Measurements from ENCODE around the gene IRF1. TPM values are rescaled to one million over a fixed set of nuclear protein-coding genes. Genes with fewer than 3 reads are reported as not detected.

The IRF1 gene
- total and polyA plus RNA-seq, 4 donors, result 32.9 to 141 (median 68.5) TPM

DNA sequence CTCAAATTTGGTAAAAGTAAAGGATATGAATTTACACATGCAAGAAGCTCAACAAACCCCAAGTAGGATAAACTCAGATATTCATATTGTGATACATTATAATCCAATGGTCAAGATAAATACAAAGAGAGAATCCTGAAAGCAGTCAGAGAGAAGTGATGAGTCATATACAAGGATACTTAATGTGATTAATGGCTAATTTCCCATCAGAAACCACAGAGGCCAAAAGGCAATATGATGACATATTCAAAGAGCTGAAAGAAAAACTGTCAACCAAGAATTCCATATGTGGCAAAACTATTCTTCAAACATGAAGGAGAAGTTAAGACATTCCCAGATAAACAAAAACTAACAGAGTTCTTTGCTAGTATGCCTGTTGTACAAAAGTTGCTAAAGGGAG is 19.5 kb upstream of the IRF1 start:
- no peak overlapping the region for H3K27ac ChIP-seq (ENCODE audit: low read depth in 1 of 2, low read length in 1 of 2)
- H3K9ac ChIP-seq (ENCODE audit: insufficient read depth in 1 of 2, low read length in 2 of 2), result no peak overlapping the region
- H3K36me3 ChIP-seq (ENCODE audit: control insufficient read depth in 4 of 4, insufficient read depth in 4 of 4, low read length in 4 of 4), result no peaks in the 10 kb centered on the region
- no peak for ATAC-seq (ENCODE audit: insufficient read depth, low FRiP score)
- peaks cover 0 to 12% (median 4%) of the 10 kb centered on the region in 5 donors for H3K4me1 ChIP-seq (ENCODE audit: control insufficient read depth in 5 of 5, insufficient read depth in 5 of 5, low read length in 5 of 5)
- no peaks in the 10 kb centered on the region for H3K27me3 ChIP-seq (ENCODE audit: control insufficient read depth in 3 of 3, insufficient read depth in 3 of 3, low read length in 2 of 3)
- no peak for DNase-seq
- H3K4me3 ChIP-seq, result no peak overlapping the region
- TF ChIP-seq, protein P1, sequence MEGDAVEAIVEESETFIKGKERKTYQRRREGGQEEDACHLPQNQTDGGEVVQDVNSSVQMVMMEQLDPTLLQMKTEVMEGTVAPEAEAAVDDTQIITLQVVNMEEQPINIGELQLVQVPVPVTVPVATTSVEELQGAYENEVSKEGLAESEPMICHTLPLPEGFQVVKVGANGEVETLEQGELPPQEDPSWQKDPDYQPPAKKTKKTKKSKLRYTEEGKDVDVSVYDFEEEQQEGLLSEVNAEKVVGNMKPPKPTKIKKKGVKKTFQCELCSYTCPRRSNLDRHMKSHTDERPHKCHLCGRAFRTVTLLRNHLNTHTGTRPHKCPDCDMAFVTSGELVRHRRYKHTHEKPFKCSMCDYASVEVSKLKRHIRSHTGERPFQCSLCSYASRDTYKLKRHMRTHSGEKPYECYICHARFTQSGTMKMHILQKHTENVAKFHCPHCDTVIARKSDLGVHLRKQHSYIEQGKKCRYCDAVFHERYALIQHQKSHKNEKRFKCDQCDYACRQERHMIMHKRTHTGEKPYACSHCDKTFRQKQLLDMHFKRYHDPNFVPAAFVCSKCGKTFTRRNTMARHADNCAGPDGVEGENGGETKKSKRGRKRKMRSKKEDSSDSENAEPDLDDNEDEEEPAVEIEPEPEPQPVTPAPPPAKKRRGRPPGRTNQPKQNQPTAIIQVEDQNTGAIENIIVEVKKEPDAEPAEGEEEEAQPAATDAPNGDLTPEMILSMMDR (IDR thresholded peaks at IDR 0.05; ENCODE audit: control extremely low read depth, extremely low read depth), result no peak
- H3K9me3 ChIP-seq (ENCODE audit: control insufficient read depth in 4 of 4, insufficient read depth in 3 of 4, low read length in 3 of 4), result no peaks in the 10 kb centered on the region

DNA sequence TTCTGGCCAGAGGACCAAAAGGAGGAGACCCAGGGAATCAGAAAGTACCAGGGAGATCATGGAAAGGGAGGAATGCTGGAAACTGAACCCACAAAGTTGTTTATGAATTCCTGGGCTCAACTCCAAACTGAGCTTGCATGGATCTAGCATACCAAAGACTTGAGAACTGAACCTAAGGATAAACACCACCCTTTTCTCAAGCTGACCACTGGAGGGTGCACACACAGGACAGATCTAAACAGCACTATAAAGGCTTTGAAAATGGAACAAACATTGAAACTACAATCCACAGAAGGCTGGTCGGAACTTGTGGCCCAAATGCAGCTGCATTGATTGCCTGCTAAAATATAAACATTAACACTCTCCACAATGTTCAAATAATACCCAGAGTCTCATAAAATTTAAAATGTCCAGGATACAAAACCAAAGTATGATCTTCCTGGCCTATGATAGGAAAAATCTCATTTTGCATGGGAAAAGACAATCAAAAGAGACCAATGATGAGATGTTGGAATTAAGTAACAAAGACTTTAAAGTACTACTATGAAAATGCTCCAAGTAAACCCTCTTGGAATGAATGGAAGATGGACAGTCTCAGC is 15.6 kb upstream of the IRF1 start:
- no peaks in the 10 kb centered on the region for H3K27me3 ChIP-seq (ENCODE audit: control insufficient read depth in 3 of 3, insufficient read depth in 3 of 3, low read length in 2 of 3)
- peak; percentile 80 to 94 (median 94) for DNase-seq
- H3K27ac ChIP-seq (ENCODE audit: low read depth in 1 of 2, low read length in 1 of 2), result peak overlapping the region in 1 of 2 donors; percentile 51
- H3K36me3 ChIP-seq (ENCODE audit: control insufficient read depth in 4 of 4, insufficient read depth in 4 of 4, low read length in 4 of 4), result no peaks in the 10 kb centered on the region
- no peak for ATAC-seq (ENCODE audit: insufficient read depth, low FRiP score)
- H3K9me3 ChIP-seq (ENCODE audit: control insufficient read depth in 4 of 4, insufficient read depth in 3 of 4, low read length in 3 of 4), result no peaks in the 10 kb centered on the region
- peaks cover 2 to 22% (median 7%) of the 10 kb centered on the region in 5 donors for H3K4me1 ChIP-seq (ENCODE audit: control insufficient read depth in 5 of 5, insufficient read depth in 5 of 5, low read length in 5 of 5)
- H3K9ac ChIP-seq (ENCODE audit: insufficient read depth in 1 of 2, low read length in 2 of 2), result no peak overlapping the region
- WGBS, 2 donors, result 29 to 45% methylated on average over 1 of the region's 1 CpG
- TF ChIP-seq, protein P1 (IDR thresholded peaks at IDR 0.05; ENCODE audit: control extremely low read depth, extremely low read depth), result peak; percentile 16
- no peak overlapping the region for H3K4me3 ChIP-seq

DNA sequence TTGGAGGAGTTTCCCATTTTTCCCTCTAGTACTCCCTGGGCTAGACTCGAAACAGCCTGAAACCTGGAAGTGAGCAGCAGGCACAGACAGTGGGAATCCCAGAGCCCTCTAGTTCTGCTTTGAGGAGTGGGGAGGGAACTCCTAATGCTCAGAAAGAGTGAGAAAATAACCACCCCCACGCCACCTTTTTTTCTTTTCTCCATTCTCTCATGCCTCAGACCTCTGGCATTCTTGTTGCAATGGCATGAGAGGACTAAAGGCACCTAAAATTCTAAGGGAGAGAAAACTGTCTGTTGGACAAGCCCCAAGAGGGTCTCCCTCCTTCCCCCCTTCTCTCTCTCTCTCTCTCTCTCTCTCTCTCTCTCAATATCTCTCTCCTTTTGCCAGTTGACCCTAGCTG is 15.1 kb upstream of the IRF1 start:
- no peak for ATAC-seq (ENCODE audit: insufficient read depth, low FRiP score)
- Histone ChIP-seq H3K27me3 (ENCODE audit: control insufficient read depth in 3 of 3, insufficient read depth in 3 of 3, low read length in 2 of 3) (no peaks in the 10 kb centered on the region), H3K9ac (ENCODE audit: insufficient read depth in 1 of 2, low read length in 2 of 2) (no peak overlapping the region)

More for the DNA sequence above, 15.1 kb upstream of the IRF1 start:
- WGBS, 2 donors, result 71 to 78% methylated on average over 2 of the region's 2 CpGs
- TF ChIP-seq, protein P1 (IDR thresholded peaks at IDR 0.05; ENCODE audit: control extremely low read depth, extremely low read depth), result no peak
- peak overlapping the region in 1 of 2 donors; percentile 51 for H3K27ac ChIP-seq (ENCODE audit: low read depth in 1 of 2, low read length in 1 of 2)
- DNase-seq, result peak in 1 of 3 donors; percentile 9
- H3K9me3 ChIP-seq (ENCODE audit: control insufficient read depth in 4 of 4, insufficient read depth in 3 of 4, low read length in 3 of 4), result no peaks in the 10 kb centered on the region
- no peaks in the 10 kb centered on the region for H3K36me3 ChIP-seq (ENCODE audit: control insufficient read depth in 4 of 4, insufficient read depth in 4 of 4, low read length in 4 of 4)
- H3K4me1 ChIP-seq (ENCODE audit: control insufficient read depth in 5 of 5, insufficient read depth in 5 of 5, low read length in 5 of 5), result peaks cover 2 to 22% (median 7%) of the 10 kb centered on the region in 5 donors
- H3K4me3 ChIP-seq, result no peak overlapping the region

All from lung (tissue), 12 donors.